Testis (tissue), 2 donors: Measurements from ENCODE around the gene ADCY6.

Source experiments
- CTCF ChIP-seq, 3 experiments: fragments of 450-650 bp in 2 of 3; fragments of 200-600 bp in 1 of 3; sonication (generic) in 1 of 3; IDR thresholded peaks; one replicate each; pipeline ENCODE4 v1.5.1; 2016 to 2019; ENCODE audit warnings: antibody characterized with exemption in 3 of 3, mild to moderate bottlenecking in 2 of 3, moderate library complexity in 1 of 3
- POLR2A ChIP-seq: fragments of 450-650 bp; IDR thresholded peaks from one replicate; pipeline ENCODE4 v1.6.1; 2017; ENCODE audit warnings: antibody characterized with exemption, mild to moderate bottlenecking, moderate library complexity

DNA sequence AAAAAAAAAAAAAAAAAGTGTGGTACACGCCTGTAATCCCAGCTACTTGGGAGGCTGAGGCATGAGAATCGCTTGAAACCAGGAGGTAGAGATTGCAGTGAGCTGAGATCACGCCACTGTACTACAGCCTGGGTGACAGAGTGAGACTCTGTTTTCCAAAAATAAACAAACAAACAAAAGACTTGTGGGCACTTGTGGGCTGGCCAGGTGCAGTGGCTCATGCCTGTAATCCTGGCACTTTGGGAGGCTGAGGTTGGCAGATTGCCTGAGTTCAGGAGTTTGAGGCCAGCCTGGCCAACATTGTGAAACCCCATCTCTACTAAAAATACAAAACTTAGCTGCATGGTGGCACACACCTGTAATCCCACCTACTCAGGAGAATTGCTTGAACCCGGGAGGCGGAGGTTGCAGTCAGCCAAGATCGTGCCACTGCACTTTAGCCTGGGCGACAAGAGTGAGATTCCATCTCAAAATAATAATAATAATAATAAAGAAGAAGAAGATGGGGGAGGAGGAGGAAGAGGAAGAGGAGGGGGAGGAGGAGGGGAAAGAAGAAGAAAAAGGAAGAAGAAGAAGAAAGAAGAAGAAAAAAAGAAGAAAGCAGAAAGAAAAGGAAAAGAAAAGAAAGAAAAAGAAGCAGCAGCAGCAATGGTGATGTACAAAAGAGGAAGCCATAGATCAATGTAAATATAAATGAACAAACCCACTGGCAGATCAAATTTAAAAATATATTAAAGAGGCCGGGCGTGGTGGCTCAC lies 44.5 kb downstream of the ADCY6 start:
- TF ChIP-seq POLR2A: no peak
- TF ChIP-seq CTCF (IDR thresholded peaks at IDR 0.05): no peak
